ENCODE data around the gene TUBA3D.

GRCh38 chr2:131492418-131493198 lies 16.7 kb downstream of the TUBA3D start:
- TF ChIP-seq POLR2A (IDR thresholded peaks at IDR 0.05), result peak; percentile 47
- peak; percentile 75 to 96 (median 79) for TF ChIP-seq CTCF (IDR thresholded peaks at IDR 0.05)
